ENCODE measurements around the gene TAF6.

The TAF6 gene

DNA sequence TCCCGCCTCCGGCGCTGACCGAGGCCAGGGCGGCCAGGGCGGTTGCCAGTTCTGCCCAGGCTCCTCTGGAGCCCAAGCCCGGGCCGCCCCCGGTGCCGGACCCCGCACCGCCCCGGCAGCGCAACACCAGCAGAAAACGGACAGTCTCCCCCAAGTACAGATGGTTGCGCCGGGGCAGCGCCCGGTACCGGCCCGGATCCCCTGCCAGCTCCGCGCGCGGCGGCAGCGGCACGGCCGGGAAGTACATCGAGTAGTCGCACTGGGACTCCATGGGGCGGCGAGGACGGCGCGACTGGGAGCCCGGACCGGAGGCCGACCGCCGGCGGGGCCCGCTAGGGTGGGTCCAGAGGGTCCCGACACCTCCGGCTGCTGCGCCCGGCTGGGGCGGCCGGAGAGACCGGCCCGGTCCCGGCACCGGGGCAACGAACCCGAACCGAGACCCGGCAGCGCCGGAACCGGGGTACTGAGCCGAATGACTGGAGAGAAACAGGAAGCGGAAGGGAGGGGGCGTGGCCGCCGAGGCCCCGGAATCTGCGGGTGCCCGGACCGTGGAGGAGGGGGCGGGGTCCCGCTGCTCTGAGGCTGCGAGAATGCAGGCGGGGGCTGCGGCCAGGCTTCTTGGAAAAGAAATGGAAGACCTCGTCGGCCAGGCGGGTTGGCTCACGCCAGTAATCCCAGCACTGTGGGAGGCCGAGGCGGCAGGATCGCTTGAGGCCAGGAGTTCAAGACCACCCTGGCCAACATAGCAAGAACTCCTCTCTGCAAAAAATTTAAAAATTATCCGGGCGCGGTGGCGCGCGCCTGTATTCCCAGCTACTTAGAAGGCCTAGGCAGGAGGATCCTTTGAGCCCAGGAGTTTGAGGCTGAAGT, 39.3 kb upstream of the TAF6 start, which contains the start of gene TRAPPC14 (continued):
- TF ChIP-seq, protein P1, sequence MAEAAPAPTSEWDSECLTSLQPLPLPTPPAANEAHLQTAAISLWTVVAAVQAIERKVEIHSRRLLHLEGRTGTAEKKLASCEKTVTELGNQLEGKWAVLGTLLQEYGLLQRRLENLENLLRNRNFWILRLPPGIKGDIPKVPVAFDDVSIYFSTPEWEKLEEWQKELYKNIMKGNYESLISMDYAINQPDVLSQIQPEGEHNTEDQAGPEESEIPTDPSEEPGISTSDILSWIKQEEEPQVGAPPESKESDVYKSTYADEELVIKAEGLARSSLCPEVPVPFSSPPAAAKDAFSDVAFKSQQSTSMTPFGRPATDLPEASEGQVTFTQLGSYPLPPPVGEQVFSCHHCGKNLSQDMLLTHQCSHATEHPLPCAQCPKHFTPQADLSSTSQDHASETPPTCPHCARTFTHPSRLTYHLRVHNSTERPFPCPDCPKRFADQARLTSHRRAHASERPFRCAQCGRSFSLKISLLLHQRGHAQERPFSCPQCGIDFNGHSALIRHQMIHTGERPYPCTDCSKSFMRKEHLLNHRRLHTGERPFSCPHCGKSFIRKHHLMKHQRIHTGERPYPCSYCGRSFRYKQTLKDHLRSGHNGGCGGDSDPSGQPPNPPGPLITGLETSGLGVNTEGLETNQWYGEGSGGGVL (tag by site-specific recombination; IDR thresholded peaks at IDR 0.05), result no peak
- TF ChIP-seq HOXD13 (CRISPR knock-in tag; IDR thresholded peaks at IDR 0.05; ENCODE audit: borderline replicate concordance) (no peak), KLF8 (tag by site-specific recombination; IDR thresholded peaks at IDR 0.05) (peak; percentile 85), HOXA7 (CRISPR knock-in tag; IDR thresholded peaks at IDR 0.05; ENCODE audit: borderline replicate concordance) (no peak), ZNF658 (tag by site-specific recombination; IDR thresholded peaks at IDR 0.05) (no peak), ZNF548 (tag by site-specific recombination; IDR thresholded peaks at IDR 0.05) (no peak), ZNF335 (tag by site-specific recombination; conservative IDR thresholded peaks at IDR 0.05) (peak; percentile 81), ZNF138 (tag by site-specific recombination; IDR thresholded peaks at IDR 0.05; ENCODE audit: borderline replicate concordance) (no peak), BCL11A (tag by site-specific recombination; IDR thresholded peaks at IDR 0.05; ENCODE audit: low read depth) (no peak), YY1 (tag by site-specific recombination; IDR thresholded peaks at IDR 0.05) (no peak; the same call in 1 of the 2 replicates), ZNF48 (tag by site-specific recombination; IDR thresholded peaks at IDR 0.05) (no peak), GLI4 (tag by site-specific recombination; IDR thresholded peaks at IDR 0.05) (no peak), GLIS1 (tag by site-specific recombination; IDR thresholded peaks at IDR 0.05) (peak; percentile 83), IKZF3 (tag by site-specific recombination; IDR thresholded peaks at IDR 0.05) (0 out of 2 replicates have a peak, but pooled peaks have one; percentile 33), ZNF473 (tag by site-specific recombination; IDR thresholded peaks at IDR 0.05) (no peak), EGR2 (tag by site-specific recombination; IDR thresholded peaks at IDR 0.05; ENCODE audit: low read depth) (peak; percentile 60), ZNF140 (tag by site-specific recombination; IDR thresholded peaks at IDR 0.05) (no peak), SP2 (tag by site-specific recombination; IDR thresholded peaks at IDR 0.05) (peak; percentile 94)
- TF ChIP-seq, protein P2, sequence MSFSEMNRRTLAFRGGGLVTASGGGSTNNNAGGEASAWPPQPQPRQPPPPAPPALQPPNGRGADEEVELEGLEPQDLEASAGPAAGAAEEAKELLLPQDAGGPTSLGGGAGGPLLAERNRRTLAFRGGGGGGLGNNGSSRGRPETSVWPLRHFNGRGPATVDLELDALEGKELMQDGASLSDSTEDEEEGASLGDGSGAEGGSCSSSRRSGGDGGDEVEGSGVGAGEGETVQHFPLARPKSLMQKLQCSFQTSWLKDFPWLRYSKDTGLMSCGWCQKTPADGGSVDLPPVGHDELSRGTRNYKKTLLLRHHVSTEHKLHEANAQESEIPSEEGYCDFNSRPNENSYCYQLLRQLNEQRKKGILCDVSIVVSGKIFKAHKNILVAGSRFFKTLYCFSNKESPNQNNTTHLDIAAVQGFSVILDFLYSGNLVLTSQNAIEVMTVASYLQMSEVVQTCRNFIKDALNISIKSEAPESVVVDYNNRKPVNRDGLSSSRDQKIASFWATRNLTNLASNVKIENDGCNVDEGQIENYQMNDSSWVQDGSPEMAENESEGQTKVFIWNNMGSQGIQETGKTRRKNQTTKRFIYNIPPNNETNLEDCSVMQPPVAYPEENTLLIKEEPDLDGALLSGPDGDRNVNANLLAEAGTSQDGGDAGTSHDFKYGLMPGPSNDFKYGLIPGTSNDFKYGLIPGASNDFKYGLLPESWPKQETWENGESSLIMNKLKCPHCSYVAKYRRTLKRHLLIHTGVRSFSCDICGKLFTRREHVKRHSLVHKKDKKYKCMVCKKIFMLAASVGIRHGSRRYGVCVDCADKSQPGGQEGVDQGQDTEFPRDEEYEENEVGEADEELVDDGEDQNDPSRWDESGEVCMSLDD (tag by site-specific recombination; IDR thresholded peaks at IDR 0.05), result peak; percentile 77; the same call in 1 of the 2 replicates

- peak overlapping the region; percentile 67; the same call in 1 of the 2 replicates for H3K27ac ChIP-seq (ENCODE audit: extremely low read depth, low read depth, low read length)
- TF ChIP-seq MYNN (tag by site-specific recombination; IDR thresholded peaks at IDR 0.05; ENCODE audit: borderline replicate concordance) (no peak), INSM2 (tag by site-specific recombination; IDR thresholded peaks at IDR 0.05) (no peak), ZNF202 (tag by site-specific recombination; IDR thresholded peaks at IDR 0.05; ENCODE audit: borderline replicate concordance) (no peak), ZBTB17 (tag by site-specific recombination; IDR thresholded peaks at IDR 0.05) (peak; percentile 48), ZNF521 (tag by site-specific recombination; IDR thresholded peaks at IDR 0.05) (no peak), ZNF302 (tag by site-specific recombination; IDR thresholded peaks at IDR 0.05; ENCODE audit: low read depth) (no peak), ZNF157 (tag by site-specific recombination; IDR thresholded peaks at IDR 0.05) (no peak), ZNF292 (tag by site-specific recombination; IDR thresholded peaks at IDR 0.05; ENCODE audit: borderline replicate concordance, low read depth) (no peak)
- TF ChIP-seq, protein P3, sequence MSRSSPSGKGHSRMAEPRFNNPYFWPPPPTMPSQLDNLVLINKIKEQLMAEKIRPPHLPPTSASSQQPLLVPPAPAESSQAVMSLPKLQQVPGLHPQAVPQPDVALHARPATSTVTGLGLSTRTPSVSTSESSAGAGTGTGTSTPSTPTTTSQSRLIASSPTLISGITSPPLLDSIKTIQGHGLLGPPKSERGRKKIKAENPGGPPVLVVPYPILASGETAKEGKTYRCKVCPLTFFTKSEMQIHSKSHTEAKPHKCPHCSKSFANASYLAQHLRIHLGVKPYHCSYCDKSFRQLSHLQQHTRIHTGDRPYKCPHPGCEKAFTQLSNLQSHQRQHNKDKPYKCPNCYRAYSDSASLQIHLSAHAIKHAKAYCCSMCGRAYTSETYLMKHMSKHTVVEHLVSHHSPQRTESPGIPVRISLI (tag by site-specific recombination; IDR thresholded peaks at IDR 0.05), result no peak
Measured at GRCh38 chr7:100157334-100158228, 38.4 kb upstream of the TAF6 start.

More at GRCh38 chr7:100157334-100158228, 38.4 kb upstream of the TAF6 start:
- Histone ChIP-seq H3K36me3 (ENCODE audit: control insufficient read depth in 2 of 2, insufficient read depth in 1 of 2, low read length in 2 of 2) (peaks cover 0 to 43% of the 10 kb centered on the region in 2 experiments; a peak in 1 of 3 replicates), H3K9me3 (ENCODE audit: control insufficient read depth, insufficient read depth, low read depth, low read length) (no peaks in the 10 kb centered on the region), H3K4me3 (ENCODE audit: low read depth, low read length) (peak overlapping the region; percentile 80), H3K4me1 (ENCODE audit: control insufficient read depth, insufficient read depth, low read length) (no peaks in the 10 kb centered on the region)
- ChIA-PET POLR2A (interaction anchor here (0.5 to 4.3 kb wide), 10 partner anchors 9 to 272 kb away, joined by 3 to 38 read pairs (median 3); partner anchors contain the start of genes GAL3ST4, GPC2, LAMTOR4 and MBLAC1), CTCF (interaction anchor here (0.5 to 1.8 kb wide), 6 partner anchors 25 to 567 kb away, joined by 3 to 5 read pairs (median 3); no protein-coding TSS in a partner anchor)

All from HEK293 (cell line).